GM19463 (cell line): Measurements from ENCODE around the gene TREML1.
"Not testable (repeated sequence)": the region's sequence is repeated elsewhere in the genome, so short reads cannot be mapped to it uniquely, and the experiment has no call there.

Experiments used
- ATAC-seq: cut with Tn5 transposase; IDR thresholded peaks from one replicate; pipeline ENCODE4 v1.9.1; 2021; ENCODE audit warnings: mild to moderate bottlenecking, moderate library complexity; ENCODE audit not compliant: unreplicated experiment

TREML1 gene

DNA sequence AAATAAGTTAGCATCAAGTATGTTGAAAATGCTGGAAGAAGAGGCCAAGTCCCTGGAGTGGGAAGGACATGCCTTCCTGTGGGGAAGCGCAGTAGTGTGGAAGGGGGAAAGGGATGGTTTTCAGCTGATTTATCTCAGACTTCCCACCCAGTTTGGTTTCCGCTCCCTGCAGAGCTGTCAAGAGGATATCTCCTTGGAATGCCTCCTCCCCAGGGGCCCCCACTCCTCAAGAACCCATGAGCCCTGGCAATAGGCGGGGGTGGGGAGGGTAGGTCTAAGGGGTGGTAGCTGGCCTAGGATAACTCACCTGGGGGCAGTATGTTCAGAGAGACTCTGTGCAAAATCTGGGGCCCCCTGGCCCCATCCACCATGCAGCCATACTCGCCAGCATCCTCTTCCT, 696 bp downstream of the TREML1 start:
- ATAC-seq = no peak

DNA sequence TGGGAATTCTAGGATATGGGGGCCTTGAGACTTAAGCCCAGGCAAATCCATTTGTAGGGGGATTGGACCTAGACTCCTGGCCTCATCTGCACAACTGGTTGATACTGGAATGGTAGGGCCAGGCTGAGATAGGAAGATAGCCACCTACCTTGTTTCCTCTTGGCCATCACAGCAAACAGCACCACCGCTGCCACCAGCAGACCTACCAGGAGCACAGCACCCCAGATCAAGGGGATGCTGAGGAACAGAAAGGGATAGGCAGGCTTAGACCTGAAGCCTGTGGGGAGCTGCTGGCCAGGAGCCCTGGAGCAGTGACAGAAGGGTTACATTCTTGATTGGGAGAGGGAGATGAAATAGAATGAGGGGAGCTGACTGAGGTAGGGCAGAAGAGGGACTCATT, 3.5 kb downstream of the TREML1 start:
- no peak for ATAC-seq

DNA sequence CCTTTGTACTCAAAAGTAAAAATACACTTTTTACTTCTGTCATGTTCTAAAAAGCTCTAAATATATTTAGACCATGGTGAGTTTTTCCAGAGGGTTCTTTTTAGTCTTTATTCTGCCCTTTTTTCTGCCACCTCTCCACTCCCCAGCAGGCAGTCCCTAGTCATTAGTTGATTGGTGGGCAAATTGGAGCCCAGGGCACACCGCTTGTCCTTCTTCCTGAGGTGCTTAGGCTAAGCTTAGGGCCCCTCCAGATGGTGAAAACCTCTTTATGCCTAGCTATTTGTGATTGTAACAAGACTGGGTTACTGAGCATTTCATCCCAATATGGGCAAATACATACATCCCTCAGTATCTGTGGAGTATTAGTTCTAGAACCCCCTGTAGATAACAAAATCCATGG, 6.2 kb downstream of the TREML1 start:
- no peak for ATAC-seq

DNA sequence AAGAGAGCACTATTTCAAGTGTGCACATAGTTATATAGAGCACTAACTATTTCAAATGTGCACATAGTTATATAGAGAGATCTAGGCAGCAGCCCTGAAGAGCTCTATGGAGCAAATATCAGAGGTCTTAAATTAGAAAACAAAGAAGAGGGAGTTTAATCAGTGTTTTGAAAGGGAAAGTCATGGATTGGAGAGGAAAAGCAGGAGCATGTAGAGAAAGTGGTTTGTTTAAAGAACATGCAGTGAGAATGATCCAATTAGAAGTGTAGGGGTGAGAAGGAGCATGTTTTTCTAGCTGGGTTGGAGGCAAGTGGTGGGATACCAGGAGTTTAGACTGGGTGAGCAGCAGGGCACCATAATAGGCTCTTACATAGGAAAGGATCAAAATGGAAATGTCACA, 17.2 kb downstream of the TREML1 start:
- no peak for ATAC-seq

DNA sequence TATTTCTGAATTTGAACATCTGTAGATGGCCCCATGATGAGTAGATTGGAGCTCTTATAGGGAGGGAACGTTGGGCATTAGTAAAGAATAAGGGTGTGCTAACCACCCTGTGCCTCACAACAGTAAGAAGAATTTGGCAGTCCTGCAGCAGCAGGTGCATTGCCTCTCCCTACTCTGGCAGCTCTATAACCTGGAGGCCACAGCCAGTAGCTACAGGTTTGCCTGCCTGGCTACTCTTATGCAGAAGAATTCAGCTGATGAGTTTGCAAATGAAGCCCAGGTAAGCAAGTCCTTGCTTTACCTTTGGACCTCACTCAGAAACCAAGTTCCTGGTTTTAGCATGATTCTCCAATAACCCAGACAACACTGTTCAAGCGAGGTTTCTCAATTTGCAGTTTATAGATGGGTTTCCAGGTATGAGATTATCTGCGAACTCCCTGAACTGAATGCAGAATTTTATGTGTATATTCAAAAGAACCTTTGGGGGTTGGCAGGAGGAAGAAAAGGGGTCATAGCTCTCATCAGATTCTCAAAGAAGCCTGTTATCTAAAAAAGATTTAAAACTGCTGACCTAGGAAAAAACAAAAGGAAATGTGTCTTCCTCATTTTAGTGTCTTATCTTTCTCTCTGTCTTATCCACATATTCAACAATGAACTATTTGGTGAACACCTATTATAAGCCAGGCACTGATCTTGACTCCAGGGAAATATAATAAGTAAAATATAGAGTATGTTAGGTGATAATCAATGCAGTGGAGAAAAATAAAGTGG, 18.9 kb downstream of the TREML1 start:
- ATAC-seq = no peak

DNA sequence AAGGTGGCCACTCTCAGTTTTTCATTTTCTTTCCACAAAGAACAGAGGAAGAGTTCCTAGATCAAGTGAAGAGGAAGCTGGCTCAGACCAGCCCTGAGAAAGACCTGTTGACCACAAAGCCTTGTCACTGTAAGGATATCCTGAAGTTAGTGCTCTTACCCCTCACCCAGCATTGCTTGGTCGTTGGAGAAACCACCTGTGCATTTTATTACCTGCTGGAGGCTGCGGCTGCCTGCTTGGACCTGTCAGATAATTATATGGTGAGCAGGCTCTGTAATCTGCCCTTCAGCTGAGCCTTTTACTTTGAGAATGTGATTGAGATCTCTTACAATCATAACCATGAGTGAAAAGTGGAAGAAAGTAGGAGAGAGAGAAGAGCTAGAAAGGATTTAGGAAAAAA, 21.9 kb downstream of the TREML1 start:
- no peak for ATAC-seq

DNA sequence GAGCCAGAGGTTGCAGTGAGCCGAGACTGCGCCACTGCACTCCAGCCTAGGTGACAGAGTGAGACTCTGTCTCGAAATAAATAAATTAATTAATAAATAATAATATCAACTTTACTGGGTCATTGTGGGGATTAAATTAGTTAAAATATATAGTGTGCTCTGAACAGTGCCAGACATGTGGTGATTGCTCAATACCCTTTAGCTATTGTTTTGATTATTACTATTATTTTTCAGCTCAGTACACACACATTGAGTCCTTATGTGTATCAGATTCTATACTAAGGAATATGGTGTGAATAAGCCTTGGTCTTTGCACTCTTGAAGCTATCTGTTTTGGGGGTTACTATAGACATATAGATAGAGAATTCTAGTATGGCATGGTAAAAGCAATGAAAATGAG, 28.9 kb downstream of the TREML1 start:
- ATAC-seq = no peak

DNA sequence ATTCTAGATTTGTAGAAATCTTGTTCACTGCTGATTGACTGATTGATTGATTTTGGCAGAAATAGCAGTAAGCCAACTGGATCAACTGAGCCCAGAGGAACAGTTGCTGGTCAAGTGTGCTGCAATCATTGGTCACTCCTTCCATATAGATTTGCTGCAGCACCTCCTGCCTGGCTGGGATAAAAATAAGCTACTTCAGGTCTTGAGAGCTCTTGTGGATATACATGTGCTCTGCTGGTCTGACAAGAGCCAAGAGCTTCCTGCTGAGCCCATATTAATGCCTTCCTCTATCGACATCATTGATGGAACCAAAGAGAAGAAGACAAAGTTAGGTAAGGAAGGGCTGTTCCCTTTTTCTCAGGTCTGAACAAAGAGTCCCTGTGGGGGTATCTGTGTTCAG, 31.2 kb downstream of the TREML1 start:
- ATAC-seq = no peak

DNA sequence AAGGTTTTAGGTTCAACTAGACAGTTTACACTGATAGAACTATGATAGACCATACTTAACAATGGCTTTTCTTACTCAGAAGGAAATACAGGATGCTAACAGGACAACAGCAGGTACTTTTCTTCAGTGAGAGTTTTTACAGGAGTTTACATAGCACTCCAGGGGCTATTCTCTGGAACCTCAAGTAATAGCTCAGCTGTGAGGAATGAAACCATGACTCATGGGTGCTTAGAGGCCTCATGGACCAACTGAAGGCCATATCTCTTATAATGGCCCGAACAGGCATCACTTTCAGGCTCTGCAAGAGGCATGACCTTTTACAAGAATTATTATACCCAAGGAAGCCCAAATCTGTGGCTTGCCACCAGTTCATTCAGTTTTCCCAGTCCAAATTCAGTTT, 31.8 kb downstream of the TREML1 start:
- no peak for ATAC-seq

DNA sequence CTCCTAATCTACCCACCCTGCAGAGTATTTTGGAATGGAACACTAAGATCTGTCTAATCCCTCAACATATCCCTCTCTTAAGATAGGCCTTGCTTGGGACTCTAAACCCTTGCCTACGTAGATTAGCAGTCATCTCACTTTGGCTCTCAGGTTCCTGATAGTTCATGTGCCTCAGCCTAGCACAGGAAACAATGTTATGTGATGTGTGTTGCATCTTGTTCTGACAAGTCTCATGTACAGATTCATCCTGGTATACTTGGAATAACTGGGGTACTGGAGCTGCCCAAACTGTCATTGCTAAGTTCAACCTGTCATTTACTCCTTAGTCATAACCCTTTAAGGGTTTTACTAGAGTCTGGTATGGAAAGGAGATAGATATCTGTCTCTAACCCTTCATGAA, 34.1 kb downstream of the TREML1 start:
- ATAC-seq = no peak

DNA sequence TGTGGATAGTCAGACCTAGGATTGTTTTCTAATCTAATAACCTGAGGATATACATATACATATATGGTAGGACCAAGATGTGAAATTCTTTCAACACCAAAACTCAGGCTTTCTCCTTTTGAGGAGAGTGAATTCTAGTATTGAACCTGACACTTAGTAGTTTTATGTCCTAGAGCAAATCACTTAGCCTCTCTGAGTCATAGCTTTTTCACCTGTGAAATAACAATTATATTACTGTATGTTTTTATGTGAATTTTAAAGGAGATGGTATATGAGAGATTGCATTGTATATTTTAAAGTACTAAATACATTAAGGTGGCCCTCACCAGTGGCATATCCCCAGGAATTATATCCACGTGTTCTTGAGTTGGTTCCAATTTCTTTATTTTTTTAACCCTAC, 34.6 kb downstream of the TREML1 start:
- ATAC-seq = no peak

DNA sequence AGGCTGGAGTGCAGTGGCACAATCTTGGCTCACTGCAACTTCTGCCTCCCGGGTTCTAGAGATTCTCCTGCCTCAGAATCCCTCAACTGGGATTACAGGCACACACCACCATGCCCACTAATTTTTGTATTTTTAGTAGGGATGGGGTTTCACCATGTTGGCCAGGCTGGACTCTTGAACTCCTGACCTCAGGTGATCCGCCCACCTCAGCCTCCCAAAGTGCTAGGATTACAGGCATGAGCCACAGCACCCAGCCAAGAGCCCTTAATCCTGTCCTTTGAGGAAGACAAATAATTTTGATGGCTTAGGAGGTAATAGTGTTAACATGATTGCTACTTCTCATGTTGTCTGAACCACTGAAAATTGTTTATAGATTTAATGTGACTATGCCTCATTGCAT, 39.1 kb downstream of the TREML1 start:
- ATAC-seq = not testable (repeated sequence)

DNA sequence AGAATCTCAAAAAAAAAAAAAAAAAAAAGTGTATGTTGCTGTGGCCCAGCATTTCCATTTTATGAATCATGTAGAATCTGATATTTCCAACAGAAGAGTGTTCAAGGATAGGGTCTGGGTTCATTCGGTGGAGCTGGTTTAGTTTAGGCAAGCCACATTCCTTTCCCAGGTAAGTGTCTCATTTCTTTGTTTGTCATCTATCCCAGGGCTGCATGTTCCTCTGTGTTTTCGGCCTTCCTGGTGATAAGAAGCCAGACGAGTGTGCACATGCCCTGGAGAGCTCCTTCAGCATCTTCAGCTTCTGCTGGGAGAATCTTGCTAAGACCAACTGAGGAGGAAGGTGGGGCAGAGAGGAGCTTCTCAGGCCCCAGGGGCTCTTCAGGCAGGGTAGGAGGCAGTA, 43.1 kb downstream of the TREML1 start:
- no peak for ATAC-seq

DNA sequence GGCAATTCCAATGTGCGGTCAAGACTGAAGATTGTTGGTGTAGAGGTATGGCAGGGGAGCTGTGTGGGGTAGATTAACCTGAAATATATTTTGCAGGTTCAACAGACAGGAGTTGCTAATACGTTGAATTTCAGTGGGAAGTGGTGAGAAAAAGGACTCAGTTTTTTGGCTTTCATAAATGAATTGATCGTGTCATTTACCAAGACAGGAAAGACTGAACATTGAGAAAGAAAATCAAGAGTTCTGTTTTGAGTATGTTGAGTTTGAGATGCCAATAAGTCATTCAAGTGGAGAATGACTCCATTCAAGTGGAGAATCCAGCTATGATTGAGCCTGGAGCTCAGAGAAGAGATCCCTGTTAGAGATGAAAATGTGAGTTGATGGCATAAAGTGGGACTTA, 50.3 kb downstream of the TREML1 start:
- ATAC-seq = no peak

DNA sequence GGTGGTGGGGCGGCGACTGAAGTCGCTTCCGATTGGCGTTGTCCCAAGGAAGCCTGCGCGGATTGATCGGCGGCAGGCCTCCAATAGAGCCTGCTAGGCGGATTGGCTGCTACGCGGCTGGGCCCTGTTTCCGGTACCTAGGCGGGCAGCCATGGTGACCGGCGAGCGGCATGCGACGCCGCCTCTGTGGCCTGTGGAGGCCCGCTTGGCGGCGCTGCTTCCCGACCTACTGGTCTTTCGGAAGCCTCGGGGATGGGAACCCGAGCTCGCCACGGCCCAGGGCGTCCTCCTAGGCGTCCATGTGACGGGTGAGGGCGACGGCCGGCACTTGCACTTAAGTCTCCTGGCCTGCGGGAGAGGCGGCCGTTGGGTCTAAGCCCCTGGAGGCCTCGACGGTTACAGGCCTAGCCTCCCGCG, 53.3 kb downstream of the TREML1 start:
- ATAC-seq = no peak
